ENCODE results near the gene GRK5.
"Not testable (repeated sequence)": the region's sequence is repeated elsewhere in the genome, so short reads cannot be mapped to it uniquely, and the experiment has no call there.

The GRK5 gene

DNA sequence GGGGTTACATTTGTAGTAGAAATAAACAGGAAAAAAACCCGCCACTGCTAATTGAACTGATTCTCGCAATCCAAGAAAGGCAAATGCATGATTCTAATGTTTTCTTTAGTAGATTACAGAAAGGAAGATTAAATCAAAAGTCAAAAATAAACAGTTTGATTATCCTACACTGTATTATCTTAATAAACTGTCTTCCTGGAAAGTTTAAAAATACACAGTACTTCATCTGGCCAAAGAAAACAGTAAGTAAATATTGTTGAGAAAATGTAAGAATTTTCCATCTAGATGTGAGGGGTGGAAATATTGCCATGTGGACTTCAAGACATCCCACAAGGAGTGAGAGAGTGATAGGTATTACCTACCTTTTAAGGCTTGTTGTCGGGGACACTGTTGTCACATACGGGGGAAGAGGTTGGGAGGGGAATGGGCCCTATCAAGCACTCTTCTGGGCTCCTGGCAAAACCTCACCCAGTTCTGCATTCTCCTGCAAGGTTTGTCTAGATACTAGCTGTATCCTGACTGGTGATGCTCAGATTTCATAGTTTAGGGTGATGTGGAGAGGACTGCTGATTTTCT, 17.8 kb downstream of the GRK5 start:
- DNase-seq: no peak

- DNase-seq: no peak
Observed at GRCh38 chr10:119227825-119228224, 20.5 kb downstream of the GRK5 start.

DNA sequence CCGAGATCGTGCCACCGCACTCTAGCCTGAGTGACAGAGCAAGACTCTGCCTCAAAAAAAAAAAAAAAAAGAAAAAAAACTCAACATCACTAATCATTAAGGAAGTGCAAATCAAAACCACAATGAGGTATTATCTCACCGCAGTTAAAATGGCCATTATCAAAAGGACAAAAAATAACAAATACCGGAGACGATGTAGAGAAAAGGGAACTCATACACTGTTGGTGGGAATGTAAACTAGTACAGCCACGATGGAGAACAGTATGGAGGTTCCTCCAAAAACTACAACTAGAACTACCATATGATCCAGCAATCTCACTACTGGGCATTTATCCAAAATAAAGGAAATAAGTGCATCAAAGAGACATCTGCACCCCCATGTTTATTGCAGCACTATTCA, 24.3 kb downstream of the GRK5 start:
- DNase-seq: no peak

DNA sequence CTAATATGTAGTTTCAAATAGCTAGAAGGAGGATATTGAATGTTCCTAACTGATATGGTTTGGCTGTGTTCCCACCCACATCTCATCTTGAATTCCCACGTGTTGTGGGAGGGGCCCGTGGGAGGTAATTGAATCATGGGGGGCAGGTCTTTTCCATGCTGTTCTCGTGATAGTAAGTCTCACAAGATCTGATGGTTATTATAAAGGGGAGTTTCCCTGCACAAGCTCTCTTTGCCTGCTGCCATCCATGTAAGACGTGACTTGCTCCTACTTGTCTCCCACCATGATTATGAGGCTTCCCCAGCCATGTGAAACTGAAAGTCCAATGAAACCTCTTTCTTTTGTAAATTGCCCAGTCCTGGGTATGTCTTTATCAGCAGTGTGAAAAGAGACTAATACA, 25.1 kb downstream of the GRK5 start:
- DNase-seq: peak; percentile 40

DNA sequence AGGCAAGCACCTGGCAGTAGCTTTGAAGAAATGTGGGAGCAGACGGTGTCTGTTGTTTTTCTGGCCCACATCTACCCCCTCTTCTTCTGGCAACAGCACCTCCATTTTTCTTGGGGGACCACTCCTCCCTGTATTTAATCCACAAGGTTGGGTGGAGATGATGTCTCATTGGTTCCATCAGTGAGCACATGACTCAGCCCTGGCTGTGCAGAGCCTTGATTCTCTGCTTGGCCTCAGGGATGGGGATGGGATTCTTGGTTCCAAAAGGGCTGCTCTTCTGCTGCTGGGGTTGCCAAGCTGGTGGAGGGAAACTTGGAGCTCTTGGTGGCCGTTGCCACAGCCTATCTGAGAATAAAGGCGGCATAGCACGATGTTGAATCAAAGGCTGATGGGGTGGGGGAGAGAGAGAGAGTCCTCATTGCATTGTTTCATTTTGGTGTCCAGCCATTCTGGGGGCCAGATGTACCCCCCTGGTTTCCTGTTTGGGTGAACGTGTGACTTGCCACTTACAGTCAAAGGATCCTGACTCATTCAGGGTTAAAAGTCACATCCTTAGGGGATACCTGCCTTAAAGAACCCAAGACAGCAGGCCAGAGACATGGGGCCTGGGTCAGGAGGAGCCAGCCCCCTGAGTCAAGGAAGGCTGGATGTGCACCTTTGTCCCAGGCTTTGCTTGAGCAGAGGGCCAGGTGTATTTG, 25.9 kb downstream of the GRK5 start:
- no peak for DNase-seq

DNA sequence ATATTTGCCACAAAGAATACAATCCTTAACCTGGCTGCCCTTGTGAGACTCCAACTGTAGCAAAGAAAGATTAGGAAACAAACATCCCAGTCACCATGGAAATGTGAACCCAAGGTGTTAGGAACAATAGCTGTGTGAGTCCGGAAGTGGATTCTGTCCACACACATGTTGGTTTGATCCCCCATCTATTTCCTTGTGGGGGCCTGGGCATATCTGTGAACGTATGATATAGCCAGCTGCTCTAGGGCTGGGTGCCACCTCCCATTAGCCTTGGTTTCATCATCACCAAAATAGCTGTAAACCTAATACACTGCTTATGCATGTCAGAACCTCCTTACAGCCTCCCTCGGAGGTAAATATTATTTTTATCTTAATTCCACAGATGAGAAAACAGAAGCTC, 26.4 kb downstream of the GRK5 start:
- DNase-seq: no peak

DNA sequence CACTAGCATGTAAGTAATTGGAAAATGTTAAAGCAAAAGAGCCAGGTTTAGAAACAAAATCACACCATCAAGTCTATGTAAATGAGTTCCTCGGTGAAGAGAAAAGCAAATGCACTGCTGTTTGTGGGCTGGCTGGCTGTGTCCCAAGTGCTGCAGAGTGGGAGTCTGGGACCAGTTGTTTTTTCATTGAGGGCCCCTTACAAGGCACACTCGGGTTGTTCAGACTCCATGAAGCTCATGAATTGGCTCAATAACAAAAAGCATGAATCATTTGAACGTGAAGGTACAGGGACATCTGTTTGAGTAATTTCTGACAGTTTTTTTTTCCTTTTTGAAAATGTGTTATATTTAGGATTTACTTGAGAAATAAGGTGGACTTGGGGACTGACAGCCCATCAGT, 28.0 kb downstream of the GRK5 start:
- DNase-seq: no peak

- no peak for DNase-seq
Observed at GRCh38 chr10:119237722-119238436, 30.5 kb downstream of the GRK5 start.

- no peak for DNase-seq
Observed at GRCh38 chr10:119238577-119238976, 31.2 kb downstream of the GRK5 start.

- not testable (repeated sequence) for DNase-seq
Observed at GRCh38 chr10:119239015-119239414, 31.6 kb downstream of the GRK5 start.

GRCh38 chr10:119239630-119240029, 32.3 kb downstream of the GRK5 start:
- not testable (repeated sequence) for DNase-seq

DNA sequence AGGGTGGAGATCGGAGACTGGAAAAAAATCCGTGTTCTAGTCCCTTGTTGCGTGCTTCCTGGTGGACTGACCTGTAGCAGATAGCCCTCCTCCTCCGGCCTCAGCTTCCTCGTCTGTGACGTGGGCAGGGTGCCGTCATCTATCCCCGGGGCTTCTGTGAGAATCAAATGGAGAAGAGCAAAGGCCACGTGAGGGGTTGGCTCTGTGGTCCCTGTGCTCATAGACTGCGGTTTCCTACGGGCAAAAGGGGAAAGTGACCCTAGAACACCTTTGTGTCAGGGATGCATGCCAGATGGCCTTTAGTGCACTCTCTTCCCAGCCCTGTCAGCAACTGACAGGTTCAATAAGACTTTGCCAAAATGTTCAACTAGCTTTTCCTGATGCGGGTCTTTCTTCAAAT, 33.7 kb downstream of the GRK5 start:
- no peak for DNase-seq

DNA sequence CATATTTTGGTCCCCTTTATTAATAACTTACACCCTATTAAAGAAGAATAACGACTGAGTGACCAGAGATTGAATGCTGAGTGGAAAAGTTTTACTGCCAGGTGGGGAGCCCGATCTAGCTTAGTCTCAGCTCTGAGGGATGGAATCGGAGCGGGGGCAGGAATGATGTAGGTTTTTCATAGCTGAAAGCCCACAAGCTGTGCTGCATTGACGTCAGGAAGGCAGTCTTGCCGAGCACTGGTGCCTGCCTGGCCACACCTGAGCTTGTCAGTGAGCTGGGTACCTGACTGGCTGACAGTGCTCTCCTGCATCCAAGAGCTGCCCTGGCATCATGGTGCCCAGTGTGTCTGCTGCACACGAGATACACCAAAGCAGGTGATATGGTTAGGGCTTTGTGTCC, 34.8 kb downstream of the GRK5 start:
- DNase-seq: no peak

DNA sequence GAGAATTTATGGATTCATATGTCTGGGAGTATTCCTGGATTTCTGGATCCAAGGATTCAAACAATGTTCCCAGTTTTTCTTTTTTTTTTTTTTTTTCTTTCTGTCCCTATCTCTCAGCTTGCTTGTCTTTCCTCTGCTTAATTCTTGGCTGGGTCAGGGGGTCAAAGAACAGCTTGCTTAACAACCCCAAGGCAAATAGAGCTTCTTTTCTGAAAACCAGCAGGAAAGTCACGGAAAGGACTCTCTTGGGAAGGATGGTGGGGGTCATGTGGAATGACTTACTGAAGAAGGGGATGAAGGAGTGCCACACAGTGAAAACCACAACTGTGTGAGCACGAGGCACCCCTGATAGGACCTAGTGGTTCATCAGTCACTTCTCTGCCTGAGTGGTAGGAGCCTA, 36.1 kb downstream of the GRK5 start:
- no peak for DNase-seq

DNA sequence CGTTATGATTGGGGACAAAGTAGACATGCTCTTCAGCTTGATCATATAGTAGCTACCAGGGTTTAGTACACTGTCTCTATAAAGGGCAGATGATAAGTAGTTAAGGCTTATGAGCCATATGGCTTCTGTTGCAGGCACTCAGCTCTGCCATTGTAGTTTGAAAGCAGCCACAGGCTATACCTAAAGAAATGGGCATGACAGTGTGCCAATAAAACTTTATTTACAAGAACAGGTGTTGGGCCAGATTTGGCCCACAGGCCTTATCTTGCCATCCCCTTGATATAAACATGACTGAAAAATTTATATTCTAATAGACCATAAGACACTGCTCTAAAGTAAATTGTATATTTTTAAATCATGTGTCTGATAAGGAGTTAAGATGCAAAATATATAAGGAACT, 36.6 kb downstream of the GRK5 start:
- DNase-seq: no peak

DNA sequence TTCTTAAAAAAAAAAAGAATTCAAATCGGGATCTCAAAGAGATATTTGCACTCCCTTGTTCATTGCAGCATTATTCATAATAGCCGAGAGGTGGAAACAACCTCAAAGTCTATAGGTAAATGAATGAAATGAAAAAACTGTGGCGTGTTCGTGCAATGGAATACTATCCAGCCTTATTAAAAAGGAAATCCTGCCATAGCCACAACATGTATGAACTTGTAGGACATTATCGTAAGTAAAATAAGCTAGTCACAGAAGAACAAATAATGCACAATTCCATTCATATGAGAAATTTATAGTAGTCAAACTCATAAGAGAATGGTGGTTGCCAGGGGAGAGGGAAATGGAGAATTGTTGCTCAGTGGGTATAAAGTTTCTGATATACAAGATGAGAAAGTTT, 37.9 kb downstream of the GRK5 start:
- no peak for DNase-seq

DNA sequence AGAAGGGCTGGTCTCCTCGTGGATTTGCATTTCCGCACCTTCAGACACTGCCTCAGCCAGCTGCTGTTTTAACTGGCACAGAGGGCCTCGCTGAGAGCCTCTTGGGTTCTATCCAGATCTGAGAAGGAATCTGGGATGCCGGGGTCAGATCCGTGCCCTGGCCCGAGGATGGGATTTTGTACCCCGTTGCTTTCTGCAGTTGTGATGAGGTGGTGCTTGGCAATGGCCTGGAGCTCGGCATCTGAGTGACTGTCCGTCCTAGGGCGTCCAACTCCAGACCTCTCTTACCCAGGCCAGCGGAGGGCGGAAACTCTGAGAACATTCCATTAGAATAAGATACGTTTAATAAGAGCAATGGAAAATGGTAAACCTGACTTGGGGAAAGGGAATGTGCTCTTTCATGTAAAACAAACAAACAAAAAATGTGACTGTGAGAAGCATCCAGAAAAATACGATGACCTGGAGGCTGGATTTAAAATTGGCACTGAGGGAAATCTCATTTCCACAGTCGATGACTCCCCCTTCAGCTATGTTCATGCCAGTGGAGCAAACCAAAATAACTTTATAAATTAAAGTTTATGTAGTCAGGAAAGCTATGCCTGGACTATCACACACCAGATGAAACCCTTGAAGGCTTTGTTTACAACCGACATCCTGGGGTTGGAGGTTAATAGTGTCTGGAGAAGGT, 39.6 kb downstream of the GRK5 start:
- DNase-seq: no peak

DNA sequence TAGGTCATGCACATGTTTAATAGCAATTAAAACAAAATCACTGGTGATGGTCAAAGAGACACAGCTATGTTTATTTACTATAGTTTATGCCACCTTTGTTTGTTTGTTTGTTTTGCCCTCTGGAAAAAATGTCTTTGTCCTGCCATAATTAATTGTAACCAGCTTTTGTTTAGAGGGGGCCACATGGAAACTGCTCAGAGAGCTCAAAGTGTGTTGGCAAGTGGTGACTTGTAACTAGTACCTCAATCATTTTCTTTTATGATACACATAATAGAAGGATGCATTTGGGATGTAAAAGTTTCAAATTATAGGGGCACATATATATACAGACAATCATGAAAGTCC, 40.2 kb downstream of the GRK5 start:
- DNase-seq: no peak

DNA sequence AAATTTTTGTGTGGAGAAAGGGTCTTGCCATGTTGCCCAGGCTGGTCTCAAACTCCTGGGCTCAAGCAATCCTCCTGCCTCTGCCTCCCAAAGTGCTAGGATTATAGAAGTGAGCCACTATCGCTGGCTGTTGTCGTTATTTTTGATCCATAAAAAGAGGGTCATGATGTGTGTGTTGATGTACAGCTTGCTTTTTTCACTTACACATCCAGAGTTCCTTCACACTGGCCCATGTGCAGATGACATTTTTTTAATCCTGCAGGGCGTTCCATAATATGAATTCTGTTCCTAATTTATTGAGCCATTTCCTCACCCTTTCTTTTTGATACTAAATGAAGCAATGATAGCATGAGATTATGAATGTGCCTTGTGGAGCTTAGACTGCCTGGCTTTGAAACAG, 40.8 kb downstream of the GRK5 start:
- no peak for DNase-seq

DNA sequence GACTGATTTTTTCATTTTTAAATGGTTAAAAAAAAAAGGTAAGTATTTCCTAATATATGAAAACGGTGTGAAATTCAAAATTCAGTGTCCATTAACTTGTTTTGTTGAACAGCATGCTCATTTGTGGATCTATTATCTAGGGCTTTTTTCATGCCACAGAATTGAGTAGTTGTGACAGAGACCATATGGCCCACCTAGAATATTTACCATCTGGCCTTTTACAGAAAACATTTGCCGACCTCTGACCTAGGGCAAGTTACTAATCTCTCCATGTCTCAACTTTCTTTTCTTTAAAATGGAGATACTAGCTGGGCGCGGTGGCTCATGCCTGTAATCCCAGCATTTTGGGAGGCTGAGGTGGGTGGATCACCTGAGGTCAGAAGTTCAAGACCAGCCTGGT, 41.3 kb downstream of the GRK5 start:
- no peak for DNase-seq

- no peak for DNase-seq
Observed at GRCh38 chr10:119250641-119251314, 43.4 kb downstream of the GRK5 start.

DNA sequence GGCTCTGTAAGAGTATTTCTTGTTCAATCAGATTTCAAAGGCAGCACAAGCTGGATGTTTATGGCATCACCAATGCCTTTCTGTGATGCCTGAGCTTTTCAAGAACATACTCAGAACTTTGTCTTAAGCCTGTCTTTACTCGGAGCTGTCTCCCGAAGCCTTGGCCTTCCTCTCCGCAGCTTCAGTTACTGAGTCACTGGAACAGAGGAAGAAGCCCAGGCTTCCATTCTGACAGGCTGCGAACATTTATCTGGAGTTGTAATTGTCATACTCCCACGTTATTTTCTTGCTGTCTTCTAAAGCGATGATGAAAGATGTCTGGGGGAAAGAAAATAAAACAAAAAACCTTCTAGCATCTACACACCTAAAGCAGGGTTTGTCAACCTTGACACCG, 43.9 kb downstream of the GRK5 start:
- DNase-seq: no peak

GRCh38 chr10:119252051-119252465, 44.7 kb downstream of the GRK5 start:
- no peak for DNase-seq
